Anterior cingulate cortex (tissue), 58 donors: ENCODE results near the gene ABCG8.

Experiments
- DNase-seq, 58 donors: peaks; one replicate each; lab custom pipeline; 2025; lab: John Stamatoyannopoulos, UW

The ABCG8 gene

GRCh38 chr2:43854671-43855070, 15.9 kb downstream of the ABCG8 start:
- no peak for DNase-seq

GRCh38 chr2:43855292-43855691, 16.5 kb downstream of the ABCG8 start:
- DNase-seq, result no peak

- no peak for DNase-seq
Observed at GRCh38 chr2:43872151-43872550, 33.4 kb downstream of the ABCG8 start.

DNA sequence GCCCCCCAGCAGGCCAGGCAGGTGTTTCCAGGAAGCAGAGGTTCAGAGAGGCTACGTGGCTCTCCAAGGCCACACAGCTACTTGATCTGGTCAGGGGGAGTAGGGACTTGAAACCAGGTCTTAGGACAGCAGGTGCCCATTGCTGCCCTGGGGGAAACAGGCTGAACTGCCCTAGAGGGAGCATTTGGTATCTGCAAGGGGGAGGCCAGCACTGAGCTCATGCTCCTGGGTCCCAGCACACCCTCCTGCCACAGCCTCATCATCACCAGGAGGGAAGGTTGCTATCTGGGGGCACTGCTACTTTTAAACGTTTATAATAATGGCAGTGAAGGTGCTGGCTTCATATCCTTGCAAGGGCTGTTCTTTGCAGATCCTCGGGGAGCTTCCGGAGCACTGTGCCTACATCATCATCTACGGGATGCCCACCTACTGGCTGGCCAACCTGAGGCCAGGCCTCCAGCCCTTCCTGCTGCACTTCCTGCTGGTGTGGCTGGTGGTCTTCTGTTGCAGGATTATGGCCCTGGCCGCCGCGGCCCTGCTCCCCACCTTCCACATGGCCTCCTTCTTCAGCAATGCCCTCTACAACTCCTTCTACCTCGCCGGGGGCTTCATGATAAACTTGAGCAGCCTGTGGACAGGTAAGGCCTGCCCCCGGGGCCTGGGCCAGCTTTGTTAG, 36.1 kb downstream of the ABCG8 start:
- no peak for DNase-seq

DNA sequence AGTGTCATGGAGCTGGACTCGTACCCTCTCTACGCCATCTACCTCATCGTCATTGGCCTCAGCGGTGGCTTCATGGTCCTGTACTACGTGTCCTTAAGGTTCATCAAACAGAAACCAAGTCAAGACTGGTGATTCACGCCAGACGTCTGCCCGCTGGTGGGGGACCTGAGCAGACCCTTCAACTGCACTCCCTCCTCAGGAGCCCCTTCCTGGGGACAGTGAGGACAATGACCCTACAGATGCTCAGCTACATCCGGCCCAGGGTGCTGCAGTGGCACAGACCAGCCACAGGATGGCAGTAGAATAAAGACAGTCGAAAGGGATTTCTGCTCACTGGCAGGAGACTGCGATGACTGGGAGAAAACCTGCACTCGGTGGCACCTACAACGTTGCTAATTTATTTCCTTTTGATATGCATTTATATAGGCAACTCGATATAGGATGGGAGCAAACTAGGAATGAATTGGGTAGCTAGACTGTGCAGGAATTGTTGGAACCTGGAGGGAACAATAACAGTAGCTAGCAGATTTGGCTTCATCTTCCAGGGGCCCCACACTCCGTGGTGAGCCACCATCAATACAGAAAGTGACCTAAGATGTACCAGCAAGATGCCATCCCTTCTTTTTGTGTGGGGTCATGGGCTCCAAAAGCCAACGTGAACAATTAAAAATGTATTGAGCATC, 39.2 kb downstream of the ABCG8 start:
- DNase-seq, result peak in 51 of 58 donors; percentile 1 to 80 (median 33)

- no peak for DNase-seq
Observed at GRCh38 chr2:43879261-43879660, 40.5 kb downstream of the ABCG8 start.

GRCh38 chr2:43880471-43880870, 41.7 kb downstream of the ABCG8 start:
- no peak for DNase-seq

GRCh38 chr2:43880952-43881351, 42.2 kb downstream of the ABCG8 start:
- no peak for DNase-seq

- DNase-seq, result no peak
Observed at GRCh38 chr2:43882312-43882711, 43.5 kb downstream of the ABCG8 start.

- no peak for DNase-seq
Observed at GRCh38 chr2:43884689-43885088, 45.9 kb downstream of the ABCG8 start.

DNA sequence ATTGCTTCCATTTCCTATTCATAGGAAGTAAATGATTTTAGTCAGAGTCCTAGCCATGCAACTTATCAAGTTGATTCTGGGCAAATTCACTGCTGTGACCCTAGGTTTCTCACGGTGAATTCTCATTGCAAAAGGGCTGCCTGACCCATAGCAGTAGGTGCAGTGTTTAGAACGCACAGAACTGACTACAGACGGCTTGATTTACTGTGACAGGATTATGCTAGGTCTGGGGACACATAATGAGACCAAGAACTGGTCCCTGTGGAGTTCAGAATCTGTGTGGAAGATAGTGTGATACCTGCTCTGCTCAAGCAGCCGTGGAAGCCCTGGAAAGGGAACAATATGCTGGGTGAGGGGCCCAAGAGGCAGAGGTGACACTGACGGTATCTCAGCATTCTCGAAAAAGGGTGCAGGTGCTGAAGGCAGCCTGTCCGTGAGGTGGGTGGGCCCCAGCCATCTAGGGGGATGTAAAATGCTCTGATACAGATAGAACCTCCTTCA, 46.4 kb downstream of the ABCG8 start:
- no peak for DNase-seq

DNA sequence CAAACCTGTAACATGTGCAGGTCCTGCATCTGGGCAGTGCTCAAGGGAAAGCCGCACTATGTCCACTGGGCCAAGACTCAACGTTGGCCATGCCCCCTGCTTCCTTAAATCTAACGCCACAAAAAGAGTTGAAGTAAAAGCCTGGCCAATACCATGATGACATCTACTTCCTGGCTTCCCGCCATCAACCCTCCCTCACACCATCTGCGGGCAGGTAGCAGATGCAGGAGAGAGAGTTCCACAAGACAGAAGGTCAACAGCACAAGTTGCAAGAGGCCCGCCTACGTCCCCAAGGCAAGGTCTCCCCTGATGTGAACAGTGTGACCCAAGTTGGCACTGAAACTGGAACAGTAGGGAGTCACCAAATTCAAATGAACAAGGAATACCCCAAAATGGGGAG, 48.4 kb downstream of the ABCG8 start:
- no peak for DNase-seq

GRCh38 chr2:43889416-43889815, 50.6 kb downstream of the ABCG8 start:
- no peak for DNase-seq

DNA sequence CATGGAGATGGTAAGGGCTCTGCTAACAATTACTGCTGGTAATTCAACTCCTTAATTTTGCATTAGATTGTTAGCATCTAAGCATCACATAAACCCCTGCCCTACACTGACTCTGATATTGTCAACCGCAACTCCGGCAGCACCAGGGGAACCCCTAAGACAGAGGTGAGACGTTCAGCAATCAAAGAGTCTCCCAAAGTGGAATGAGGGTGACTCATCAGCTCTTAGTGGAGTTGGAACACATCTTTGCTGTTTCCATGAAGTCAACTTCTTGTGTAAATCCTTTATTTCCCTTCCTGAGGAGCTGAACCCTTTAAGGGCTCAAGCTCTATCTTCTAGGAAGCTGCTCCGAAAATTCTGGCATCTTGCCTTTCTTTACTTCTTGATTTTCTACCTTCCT, 52.1 kb downstream of the ABCG8 start:
- DNase-seq, result no peak

GRCh38 chr2:43894743-43895142, 56.0 kb downstream of the ABCG8 start:
- DNase-seq, result no peak

- DNase-seq, result no peak
Observed at GRCh38 chr2:43896906-43897305, 58.1 kb downstream of the ABCG8 start.

DNA sequence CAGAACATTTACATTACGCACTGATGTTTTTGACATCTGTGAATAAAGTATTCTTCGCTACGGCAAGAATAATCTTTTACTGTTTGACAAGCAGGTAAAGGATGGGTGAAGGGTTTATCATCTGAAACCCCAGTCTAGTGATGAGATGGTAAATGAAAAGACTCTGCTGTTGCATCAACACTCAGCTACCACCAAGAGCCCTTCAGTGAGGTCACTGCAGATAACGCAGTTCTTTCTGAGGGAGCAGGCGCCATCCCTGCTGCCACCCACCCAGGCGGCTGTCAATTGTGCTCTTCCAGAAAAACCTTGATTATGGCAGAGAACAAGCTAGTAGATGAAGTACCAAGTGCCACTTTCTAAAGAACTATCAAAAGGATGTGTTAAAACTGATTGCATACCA, 58.7 kb downstream of the ABCG8 start:
- DNase-seq, result no peak

GRCh38 chr2:43898134-43898837, 59.5 kb downstream of the ABCG8 start:
- DNase-seq, result peak in 9 of 58 donors; percentile 1 to 24 (median 10)

GRCh38 chr2:43898838-43899346, 60.1 kb downstream of the ABCG8 start:
- DNase-seq, result peak in 1 of 58 donors; percentile 10

GRCh38 chr2:43899589-43899988, 60.8 kb downstream of the ABCG8 start:
- no peak for DNase-seq

DNA sequence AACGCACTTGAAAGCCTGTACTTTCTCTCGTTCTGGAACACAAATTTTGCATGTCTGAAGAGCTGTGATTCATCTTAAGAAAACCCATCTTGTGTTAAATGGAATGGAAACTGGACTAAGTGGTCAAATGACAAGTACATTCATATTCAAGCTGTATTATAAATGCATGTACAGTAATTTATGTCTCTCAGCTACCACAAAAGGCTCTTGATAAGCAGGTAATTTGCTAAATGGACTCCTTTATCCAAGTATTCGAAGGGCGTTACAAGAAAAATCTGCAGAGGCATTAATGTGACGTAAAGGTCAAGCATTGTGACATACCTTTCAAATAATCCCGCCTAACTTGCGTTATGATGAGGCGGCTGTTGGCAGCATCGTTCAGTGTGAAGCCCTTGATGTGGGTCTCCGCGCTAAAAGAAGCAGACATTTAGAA, 66.6 kb downstream of the ABCG8 start:
- DNase-seq, result peak in 1 of 58 donors; percentile 19
